Prostate gland (tissue), 2 donors: Measurements from ENCODE around the gene ATP6V1A.

ENCODE experiments used
- POLR2AphosphoS5 ChIP-seq: sonication (generic); formaldehyde crosslinking; IDR thresholded peaks from one replicate; pipeline ENCODE4 v1.6.1; 2017; ENCODE audit warnings: antibody characterized with exemption
- TF ChIP-seq, protein P1 (sequence below), 4 experiments: fragments of 200-600 bp in 2 of 4; fragments of 450-650 bp in 2 of 4; sonication (generic) in 2 of 4; IDR thresholded peaks; 1 replicate in 3 of 4; 2 replicates in 1 of 4; pipeline ENCODE4 v1.5.1; 2016 to 2019; ENCODE audit warnings: antibody characterized with exemption in 4 of 4, mild to moderate bottlenecking in 2 of 4, moderate library complexity in 2 of 4

DNA sequence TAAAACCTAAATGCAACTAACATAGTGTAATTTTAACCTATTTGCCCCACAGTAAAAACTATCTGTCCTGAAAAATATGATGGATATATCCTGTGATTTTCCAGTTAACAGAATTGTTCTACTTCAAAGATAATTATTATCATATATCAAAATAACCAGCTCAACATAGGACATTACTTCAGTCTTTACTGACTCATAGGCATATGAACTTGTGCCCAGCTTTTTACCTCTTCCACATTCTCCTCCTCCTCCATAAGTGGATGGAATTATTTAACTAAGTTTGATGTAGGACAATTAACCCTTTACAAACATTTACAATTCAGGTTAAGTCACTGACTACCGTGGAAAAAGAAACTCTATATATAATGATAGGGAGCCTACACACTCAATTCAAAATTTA lies 27.5 kb upstream of the ATP6V1A start:
- TF ChIP-seq POLR2AphosphoS5, result no peak
- TF ChIP-seq, protein P1, sequence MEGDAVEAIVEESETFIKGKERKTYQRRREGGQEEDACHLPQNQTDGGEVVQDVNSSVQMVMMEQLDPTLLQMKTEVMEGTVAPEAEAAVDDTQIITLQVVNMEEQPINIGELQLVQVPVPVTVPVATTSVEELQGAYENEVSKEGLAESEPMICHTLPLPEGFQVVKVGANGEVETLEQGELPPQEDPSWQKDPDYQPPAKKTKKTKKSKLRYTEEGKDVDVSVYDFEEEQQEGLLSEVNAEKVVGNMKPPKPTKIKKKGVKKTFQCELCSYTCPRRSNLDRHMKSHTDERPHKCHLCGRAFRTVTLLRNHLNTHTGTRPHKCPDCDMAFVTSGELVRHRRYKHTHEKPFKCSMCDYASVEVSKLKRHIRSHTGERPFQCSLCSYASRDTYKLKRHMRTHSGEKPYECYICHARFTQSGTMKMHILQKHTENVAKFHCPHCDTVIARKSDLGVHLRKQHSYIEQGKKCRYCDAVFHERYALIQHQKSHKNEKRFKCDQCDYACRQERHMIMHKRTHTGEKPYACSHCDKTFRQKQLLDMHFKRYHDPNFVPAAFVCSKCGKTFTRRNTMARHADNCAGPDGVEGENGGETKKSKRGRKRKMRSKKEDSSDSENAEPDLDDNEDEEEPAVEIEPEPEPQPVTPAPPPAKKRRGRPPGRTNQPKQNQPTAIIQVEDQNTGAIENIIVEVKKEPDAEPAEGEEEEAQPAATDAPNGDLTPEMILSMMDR (IDR thresholded peaks at IDR 0.05), result no peak
